Tongue (tissue), 2 donors: ENCODE results near the gene TTC6. TPM values are rescaled to one million over a fixed set of nuclear protein-coding genes. Genes with fewer than 3 reads are reported as not detected.

Experiments
- DNase-seq: peaks from one replicate; pipeline ENCODE4 v3.0.0-alpha.2; 2015
- total RNA-seq: library from RNA; depleted of rRNA; stranded (reverse); fragments of >200 nt; gene quantifications from one replicate; pipeline ENCODE4 v1.2.3, GENCODE V29; 2014

TTC6 gene
- total RNA-seq, 1 donor from 2014 or later = 5.2 TPM

- peak; percentile 26 for DNase-seq
These were observed 2.1 kb downstream of the TTC6 start for GRCh38 chr14:37597538-37597913.

- DNase-seq = no peak
These were observed 2.7 kb downstream of the TTC6 start for GRCh38 chr14:37597914-37598746.

GRCh38 chr14:37598747-37599506 is 3.5 kb downstream of the TTC6 start:
- peak; percentile 22 for DNase-seq

DNA sequence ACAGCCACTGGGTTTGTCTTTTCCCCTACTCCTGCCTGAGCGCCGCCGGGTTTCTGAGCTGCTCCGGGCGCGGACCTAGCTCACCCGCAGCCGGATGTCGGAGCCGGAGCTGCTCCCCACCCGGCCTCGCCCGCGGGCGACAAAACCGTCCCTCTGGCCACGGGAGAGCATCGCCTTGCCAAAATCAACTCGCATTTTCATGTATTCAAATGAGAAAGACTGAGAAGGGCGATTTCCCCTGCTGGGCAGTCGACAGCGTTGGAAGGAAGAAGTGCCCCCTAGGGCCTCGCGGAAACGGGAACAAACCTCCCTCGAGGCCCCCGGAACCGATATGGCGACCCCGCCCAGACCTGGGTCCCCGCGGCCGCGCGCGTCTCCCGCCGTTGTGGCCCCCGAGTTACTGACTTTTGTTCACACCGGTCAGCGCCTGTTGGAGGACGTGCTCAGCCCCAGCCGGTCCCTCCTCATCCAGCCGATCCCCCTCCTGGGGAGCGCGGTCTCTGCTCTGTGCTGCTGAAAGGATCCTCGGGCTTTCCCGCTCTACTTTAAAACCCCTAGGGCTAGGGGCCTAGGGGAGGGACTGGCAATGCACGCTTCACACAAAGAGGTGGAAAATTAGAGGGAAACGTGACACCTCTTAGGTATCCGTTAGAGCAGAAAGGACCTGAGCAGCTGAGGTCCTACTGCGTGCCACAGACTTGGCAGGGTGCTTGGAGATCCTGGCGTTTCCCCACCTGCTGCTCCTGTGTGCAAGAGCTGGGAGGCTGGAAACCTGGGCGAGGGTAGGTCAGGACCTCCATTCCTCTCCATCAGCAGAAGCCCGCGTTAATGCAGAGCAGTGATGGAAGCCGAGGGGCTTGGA is 4.3 kb downstream of the TTC6 start:
- DNase-seq = peak; percentile 19

DNA sequence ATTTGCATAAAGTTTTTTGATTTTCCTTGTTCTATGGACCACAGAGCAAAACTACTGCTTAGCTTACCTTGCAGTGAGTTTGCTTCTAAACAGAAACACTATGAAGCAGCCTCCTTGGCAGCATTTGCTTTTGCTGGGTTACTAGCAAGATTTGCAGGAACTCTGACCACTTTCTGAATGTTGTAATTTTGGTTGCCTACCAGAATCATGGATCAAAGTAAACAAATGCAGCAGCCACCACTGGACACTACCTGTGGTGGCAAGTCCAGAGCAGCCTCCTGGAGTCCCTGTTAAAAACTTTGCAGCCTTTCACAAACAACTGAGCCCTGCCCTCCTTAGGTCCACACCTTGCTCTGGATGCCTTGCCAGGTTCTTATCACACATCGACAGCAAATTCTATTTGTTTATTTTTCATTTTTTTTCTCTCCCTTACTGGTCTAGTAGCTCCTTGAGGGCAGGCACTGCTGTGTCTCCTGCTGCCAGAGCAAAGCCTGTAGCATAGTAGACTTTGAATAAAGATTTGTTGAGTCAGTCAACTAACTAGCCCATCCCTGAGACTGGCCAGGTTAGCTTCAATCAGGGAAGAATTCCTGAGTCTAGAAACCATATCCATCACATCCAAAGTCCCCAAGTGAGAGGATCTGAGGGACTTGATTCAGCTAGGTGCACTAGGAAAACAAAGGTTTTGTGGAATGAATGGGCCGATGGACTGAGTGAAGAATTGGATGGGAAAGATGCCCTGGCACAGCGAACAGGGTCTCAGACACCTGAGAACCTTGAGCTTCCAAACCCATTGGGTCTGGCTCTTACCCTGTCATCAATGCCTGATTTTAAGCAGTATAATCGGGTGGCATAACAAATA is 5.7 kb downstream of the TTC6 start:
- DNase-seq = no peak

- DNase-seq = no peak
These were observed 6.4 kb downstream of the TTC6 start for GRCh38 chr14:37601865-37602264.

GRCh38 chr14:37602605-37603453 is 7.4 kb downstream of the TTC6 start:
- DNase-seq = no peak

GRCh38 chr14:37603688-37604251 is 8.3 kb downstream of the TTC6 start:
- DNase-seq = no peak

DNA sequence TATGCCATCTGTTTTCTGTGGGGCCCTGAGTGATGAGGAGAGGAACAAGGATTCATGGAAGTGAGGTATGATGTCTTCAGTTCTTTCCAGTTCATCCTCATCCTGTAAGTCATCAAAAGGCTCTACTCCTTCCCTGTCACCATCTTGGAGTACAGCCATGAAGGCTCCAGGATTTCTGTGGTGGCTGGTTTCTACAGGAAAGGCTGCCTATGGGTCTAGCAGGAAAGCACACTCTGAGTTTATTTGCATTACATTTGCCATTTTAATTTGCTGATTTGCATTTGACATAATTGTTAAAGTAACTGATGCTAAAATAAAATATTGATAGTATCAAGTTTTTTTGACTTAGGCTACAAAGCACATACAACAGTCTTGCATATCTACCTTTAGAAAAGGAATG is 11.2 kb downstream of the TTC6 start:
- no peak for DNase-seq

DNA sequence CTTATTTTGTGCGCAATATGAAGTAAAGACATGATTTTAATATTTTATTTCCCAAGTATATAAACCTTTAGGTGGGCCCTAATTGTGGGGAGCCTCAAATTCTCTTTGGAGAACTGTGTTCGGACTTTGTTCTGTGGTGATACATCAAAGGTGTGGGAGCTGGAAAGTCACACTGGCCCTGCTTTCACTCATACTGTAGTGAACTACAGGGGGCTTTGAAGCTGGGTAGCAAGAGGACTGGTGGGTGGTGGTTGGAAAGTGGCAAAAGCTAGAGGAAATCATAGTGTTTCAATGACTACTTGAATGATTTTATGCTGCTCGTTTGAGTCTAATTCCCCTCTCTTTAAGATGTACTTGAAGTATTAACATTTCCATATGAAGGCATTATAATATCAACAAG is 13.2 kb downstream of the TTC6 start:
- no peak for DNase-seq

DNA sequence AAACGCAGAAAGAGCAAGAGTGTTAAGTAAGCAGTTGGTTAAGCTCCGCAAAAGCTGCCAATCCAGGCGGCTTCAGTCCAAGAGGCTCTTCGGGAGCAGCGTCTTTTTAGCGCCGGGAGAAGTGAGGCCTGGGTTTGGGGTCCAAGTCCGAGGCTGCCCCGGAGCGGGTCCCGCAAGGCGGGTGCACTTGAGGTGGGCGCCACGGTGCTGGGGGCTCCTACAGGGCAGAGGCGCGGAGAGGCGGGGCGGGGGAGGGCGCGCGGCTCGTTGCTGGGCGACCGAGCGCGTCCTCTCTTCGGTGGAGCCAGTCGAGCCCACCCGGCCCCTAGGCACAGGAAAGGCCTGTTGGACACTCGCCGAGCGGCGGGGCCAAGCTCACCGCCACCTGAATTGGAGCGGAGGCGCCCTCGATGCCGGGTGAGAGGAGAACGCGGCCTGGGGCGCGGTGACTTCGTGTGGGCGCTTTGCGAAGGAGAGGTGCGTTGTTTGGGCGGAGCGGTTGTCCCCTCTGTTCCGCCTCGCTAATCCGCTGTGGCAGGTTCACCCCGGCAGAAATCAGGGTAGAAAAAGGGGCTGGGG is 15.6 kb downstream of the TTC6 start:
- DNase-seq = no peak

GRCh38 chr14:37615582-37616289 is 20.3 kb downstream of the TTC6 start:
- DNase-seq = no peak

DNA sequence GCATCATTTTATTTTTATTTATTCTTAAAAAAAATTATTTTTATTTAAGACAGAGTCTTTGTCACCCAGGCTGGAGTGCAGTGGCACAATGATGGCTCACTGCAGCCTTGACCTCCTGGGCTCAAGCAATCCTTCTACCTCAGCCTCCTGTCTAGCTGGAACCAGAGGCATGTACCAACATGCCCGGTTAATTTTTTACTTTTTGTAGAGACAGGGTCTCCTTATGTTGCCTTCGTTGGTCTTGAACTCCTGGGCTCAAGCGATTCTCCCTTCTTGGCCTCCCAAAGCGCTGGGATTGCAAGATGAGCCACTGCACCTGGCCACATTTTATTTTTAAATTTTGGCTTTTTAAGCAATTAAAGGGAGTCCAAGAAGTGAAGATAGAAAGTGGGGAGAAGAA is 21.4 kb downstream of the TTC6 start:
- DNase-seq = no peak

- no peak for DNase-seq
These were observed 22.5 kb downstream of the TTC6 start for GRCh38 chr14:37617864-37618365.

GRCh38 chr14:37618498-37619028 is 23.1 kb downstream of the TTC6 start:
- DNase-seq = no peak

GRCh38 chr14:37620856-37621255 is 25.4 kb downstream of the TTC6 start:
- no peak for DNase-seq

DNA sequence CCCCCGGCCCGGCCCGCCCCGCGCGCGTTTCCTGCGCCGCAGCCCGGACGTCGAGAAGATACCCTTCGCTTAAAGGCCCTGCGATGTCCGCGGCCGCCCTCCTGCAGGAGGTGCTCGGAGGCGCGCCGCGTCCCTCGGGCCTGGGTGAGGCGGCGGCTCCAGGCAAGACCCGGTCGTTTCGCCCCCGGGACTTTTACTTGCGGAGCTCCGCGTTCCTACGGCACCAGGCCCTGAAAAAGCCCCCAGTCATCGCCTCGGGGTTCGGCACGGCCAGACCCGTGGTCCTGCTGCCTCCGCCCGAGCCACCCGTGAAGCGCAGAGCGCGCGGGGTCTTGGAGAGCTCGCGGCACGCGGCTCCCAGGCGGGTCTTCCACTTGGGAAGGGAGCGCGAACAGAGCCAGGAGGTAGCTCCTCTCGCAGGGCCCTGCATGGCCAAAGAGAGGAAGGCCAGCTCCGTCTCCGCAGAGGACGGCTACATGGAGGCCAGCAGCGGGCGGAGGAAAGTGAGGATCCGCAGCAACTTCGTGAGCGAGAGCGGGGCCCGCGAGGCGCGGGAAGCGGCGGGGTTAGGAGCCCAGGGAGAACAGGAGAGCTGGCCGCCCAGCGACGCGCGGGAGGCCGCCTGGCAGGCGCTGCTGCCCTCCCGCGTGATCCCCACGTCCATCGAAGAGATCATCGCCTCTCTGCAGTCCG is 26.9 kb downstream of the TTC6 start:
- peak; percentile 32 for DNase-seq

GRCh38 chr14:37623426-37623951 is 28.1 kb downstream of the TTC6 start:
- DNase-seq = peak; percentile 71
